ENCODE measurements around the gene C2CD2. TPM values are rescaled to one million over a fixed set of nuclear protein-coding genes. Genes with fewer than 3 reads are reported as not detected.
A peak's percentile ranks its signal among the peaks of the same experiment; 100 is the strongest.

C2CD2 gene
- total and polyA plus RNA-seq, 2 donors (not counting 1 experiment from before 2014, with no cell fraction given) = 6.8 to 11.9 TPM

DNA sequence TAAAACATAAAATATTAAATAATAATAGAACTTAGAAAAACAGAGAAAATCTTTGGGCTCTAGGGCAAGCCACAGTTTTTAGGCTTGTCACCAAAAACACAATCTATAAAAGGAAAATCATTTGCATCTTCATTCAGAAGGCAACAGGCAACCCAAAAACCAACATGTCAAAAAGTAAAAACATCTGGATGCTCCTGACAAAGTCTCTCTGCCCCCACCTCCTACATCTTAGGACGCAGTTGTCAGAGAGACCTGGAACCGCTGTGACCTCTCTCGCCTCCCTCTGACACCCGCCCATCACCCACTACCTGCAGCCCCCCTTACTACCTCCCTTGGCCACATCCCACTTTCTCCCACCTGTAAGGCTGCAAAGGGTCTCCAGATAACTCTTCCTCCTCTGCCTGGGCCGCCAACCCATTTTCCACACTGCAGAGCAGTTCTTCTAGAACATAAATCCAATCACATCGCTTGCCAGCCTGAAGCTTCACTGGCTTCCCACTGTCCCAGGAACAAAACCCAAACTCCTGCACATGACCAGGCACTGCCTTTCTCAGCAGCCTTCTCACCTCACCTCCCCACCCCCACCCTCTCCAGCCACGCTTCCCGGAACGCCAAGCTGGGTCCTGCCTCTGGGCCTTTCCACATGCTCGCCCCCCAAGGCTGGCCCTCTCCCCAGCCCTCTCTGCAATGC lies 89.4 kb downstream of the C2CD2 start:
- Mint-ChIP-seq H3K4me3 (peak overlapping the region; percentile 73), H3K27ac (peak overlapping the region; percentile 66), H3K27me3 (no peaks in the 10 kb centered on the region), H3K9me3 (ENCODE audit: insufficient read depth) (no peaks in the 10 kb centered on the region), H3K4me1 (peaks cover 66% of the 10 kb centered on the region)
- Histone ChIP-seq H3K27me3 (replicated peaks in 1 of 4; ENCODE audit: control extremely low read depth in 1 of 4, control insufficient read depth in 3 of 4, insufficient read depth in 4 of 4, low read length in 3 of 4) (no peaks in the 10 kb centered on the region), H3K9ac (ENCODE audit: low read length) (no peak overlapping the region), H3K9me3 (ENCODE audit: control extremely low read depth in 1 of 3, control insufficient read depth in 2 of 3, insufficient read depth in 1 of 3, low read length in 2 of 3) (no peaks in the 10 kb centered on the region), H3K36me3 (replicated peaks in 1 of 2; ENCODE audit: control extremely low read depth in 1 of 2, control insufficient read depth in 1 of 2, extremely low read depth in 1 of 2, insufficient read depth in 2 of 2, low read length in 1 of 2) (peaks cover 0 to 5% of the 10 kb centered on the region in 2 experiments), H3K4me1 (ENCODE audit: control insufficient read depth in 2 of 2, insufficient read depth in 2 of 2, low read length in 2 of 2) (peaks cover 32 to 53% of the 10 kb centered on the region in 2 donors), H3K27ac (ENCODE audit: low read length in 2 of 2) (no peak overlapping the region), H2AFZ (ENCODE audit: insufficient read depth, low read depth, low read length, poor library complexity, severe bottlenecking) (peak overlapping the region; percentile 31), H3K4me2 (replicated peaks; ENCODE audit: low read depth, low read length, poor library complexity, severe bottlenecking) (peak overlapping the region; percentile 52), H4K20me1 (ENCODE audit: control insufficient read depth, insufficient read depth, low read length, poor library complexity, severe bottlenecking) (peaks cover 44% of the 10 kb centered on the region), H3K79me2 (ENCODE audit: control insufficient read depth, insufficient read depth, low read length) (peaks cover 68% of the 10 kb centered on the region), H3K4me3 (ENCODE audit: control extremely low read depth in 1 of 5, extremely low read depth in 1 of 5, insufficient read depth in 1 of 5, low read depth in 2 of 5, low read length in 4 of 5) (no peak overlapping the region)
- DNase-seq = no peak
- intact Hi-C loops (cut with micrococcal nuclease) = loop anchor here (5.0 to 10.0 kb wide), 3 partner anchors 32 to 253 kb away; no protein-coding TSS in a partner anchor
- no peak for TF ChIP-seq EZH2 (IDR thresholded peaks at IDR 0.05; ENCODE audit: borderline replicate concordance, insufficient read depth, low read depth, low read length, poor library complexity, severe bottlenecking)
- TF ChIP-seq, protein P1, sequence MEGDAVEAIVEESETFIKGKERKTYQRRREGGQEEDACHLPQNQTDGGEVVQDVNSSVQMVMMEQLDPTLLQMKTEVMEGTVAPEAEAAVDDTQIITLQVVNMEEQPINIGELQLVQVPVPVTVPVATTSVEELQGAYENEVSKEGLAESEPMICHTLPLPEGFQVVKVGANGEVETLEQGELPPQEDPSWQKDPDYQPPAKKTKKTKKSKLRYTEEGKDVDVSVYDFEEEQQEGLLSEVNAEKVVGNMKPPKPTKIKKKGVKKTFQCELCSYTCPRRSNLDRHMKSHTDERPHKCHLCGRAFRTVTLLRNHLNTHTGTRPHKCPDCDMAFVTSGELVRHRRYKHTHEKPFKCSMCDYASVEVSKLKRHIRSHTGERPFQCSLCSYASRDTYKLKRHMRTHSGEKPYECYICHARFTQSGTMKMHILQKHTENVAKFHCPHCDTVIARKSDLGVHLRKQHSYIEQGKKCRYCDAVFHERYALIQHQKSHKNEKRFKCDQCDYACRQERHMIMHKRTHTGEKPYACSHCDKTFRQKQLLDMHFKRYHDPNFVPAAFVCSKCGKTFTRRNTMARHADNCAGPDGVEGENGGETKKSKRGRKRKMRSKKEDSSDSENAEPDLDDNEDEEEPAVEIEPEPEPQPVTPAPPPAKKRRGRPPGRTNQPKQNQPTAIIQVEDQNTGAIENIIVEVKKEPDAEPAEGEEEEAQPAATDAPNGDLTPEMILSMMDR (IDR thresholded peaks at IDR 0.05) = no peak
- WGBS (ENCODE audit: insufficient coverage) = 81% methylated on average over 7 of the region's 10 CpGs
- ChIA-PET CTCF (no interaction called here), POLR2A (no interaction called here)
- ATAC-seq (ENCODE audit: low read depth) = no peak

DNA sequence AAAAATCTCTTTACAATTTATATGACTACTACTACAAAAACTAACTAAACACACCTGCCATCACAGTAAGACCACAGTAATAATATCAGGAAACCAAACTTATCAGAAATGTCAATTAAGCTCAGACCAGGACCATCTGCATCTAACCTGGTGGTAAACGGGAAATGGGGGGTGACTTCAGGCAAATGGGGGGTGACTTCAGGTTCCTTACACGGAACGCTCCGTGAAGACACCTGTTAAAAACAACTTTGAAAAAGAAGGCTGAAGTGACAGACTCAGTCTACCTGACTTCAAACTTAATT lies 90.4 kb downstream of the C2CD2 start:
- Mint-ChIP-seq H3K4me3 (peak overlapping the region; percentile 67), H3K27ac (peak overlapping the region; percentile 54), H3K27me3 (no peaks in the 10 kb centered on the region), H3K4me1 (peaks cover 59% of the 10 kb centered on the region), H3K9me3 (ENCODE audit: insufficient read depth) (no peaks in the 10 kb centered on the region)
- peak; percentile 10 for ATAC-seq (ENCODE audit: low read depth)
- intact Hi-C loops (cut with micrococcal nuclease) = loop anchor here (10.0 kb wide), 1 partner anchor 141 kb away; no protein-coding TSS in a partner anchor
- Histone ChIP-seq H3K4me1 (ENCODE audit: control insufficient read depth in 2 of 2, insufficient read depth in 2 of 2, low read length in 2 of 2) (peaks cover 24 to 46% of the 10 kb centered on the region in 2 donors), H3K27me3 (replicated peaks in 1 of 4; ENCODE audit: control extremely low read depth in 1 of 4, control insufficient read depth in 3 of 4, insufficient read depth in 4 of 4, low read length in 3 of 4) (no peaks in the 10 kb centered on the region), H4K20me1 (ENCODE audit: control insufficient read depth, insufficient read depth, low read length, poor library complexity, severe bottlenecking) (peaks cover 44% of the 10 kb centered on the region), H3K9me3 (ENCODE audit: control extremely low read depth in 1 of 3, control insufficient read depth in 2 of 3, insufficient read depth in 1 of 3, low read length in 2 of 3) (no peaks in the 10 kb centered on the region), H3K9ac (ENCODE audit: low read length) (no peak overlapping the region), H3K27ac (ENCODE audit: low read length in 2 of 2) (peak overlapping the region in 1 of 2 donors; percentile 6), H3K4me2 (replicated peaks; ENCODE audit: low read depth, low read length, poor library complexity, severe bottlenecking) (peak overlapping the region; percentile 52), H3K4me3 (ENCODE audit: control extremely low read depth in 1 of 5, extremely low read depth in 1 of 5, insufficient read depth in 1 of 5, low read depth in 2 of 5, low read length in 4 of 5) (no peak overlapping the region), H3K36me3 (replicated peaks in 1 of 2; ENCODE audit: control extremely low read depth in 1 of 2, control insufficient read depth in 1 of 2, extremely low read depth in 1 of 2, insufficient read depth in 2 of 2, low read length in 1 of 2) (peaks cover 0 to 12% of the 10 kb centered on the region in 2 experiments), H3K79me2 (ENCODE audit: control insufficient read depth, insufficient read depth, low read length) (peaks cover 66% of the 10 kb centered on the region), H2AFZ (ENCODE audit: insufficient read depth, low read depth, low read length, poor library complexity, severe bottlenecking) (no peak overlapping the region)
- CTCF ChIA-PET = interaction anchor here (1.8 kb wide), 1 partner anchor 47 kb away, joined by 4 read pairs; no protein-coding TSS in a partner anchor
- TF ChIP-seq EZH2 (IDR thresholded peaks at IDR 0.05; ENCODE audit: borderline replicate concordance, insufficient read depth, low read depth, low read length, poor library complexity, severe bottlenecking) = no peak
- TF ChIP-seq, protein P1 (IDR thresholded peaks at IDR 0.05) = no peak
- DNase-seq = no peak
- POLR2A ChIA-PET = no interaction called here
- 44% methylated on average over 4 of the region's 4 CpGs for WGBS (ENCODE audit: insufficient coverage)
